ENCODE results near the gene ANKRD27. TPM values are rescaled to one million over a fixed set of nuclear protein-coding genes. Genes with fewer than 3 reads are reported as not detected.
"Not testable (repeated sequence)": the region's sequence is repeated elsewhere in the genome, so short reads cannot be mapped to it uniquely, and the experiment has no call there.

The ANKRD27 gene
- total RNA-seq, 1 donor from 2014 or later, result 24.9 TPM

- no peaks in the 10 kb centered on the region for H4K20me1 ChIP-seq (ENCODE audit: low read depth)
- no peaks in the 10 kb centered on the region for H3F3A ChIP-seq (ENCODE audit: low read depth)
- Mint-ChIP-seq H3K27ac (no peak within 1 kb of the TSS), H3K4me3 (no peak within 1 kb of the TSS), H3K9me3 (peaks cover 2% of the 10 kb centered on the region), H3K36me3 (peaks cover 3% of the 10 kb centered on the region), H3K27me3 (ENCODE audit: insufficient read depth, low read depth) (peaks cover 5% of the 10 kb centered on the region), H3K4me1 (no peaks in the 10 kb centered on the region)
- no peak within 1 kb of the TSS for H3K4me2 ChIP-seq
- H3K36me3 ChIP-seq, result no peaks in the 10 kb centered on the region
- H3K4me1 ChIP-seq, result no peaks in the 10 kb centered on the region
- no peaks in the 10 kb centered on the region for H3K27me3 ChIP-seq
- no peak within 1 kb of the TSS for H3K27ac ChIP-seq
- DNase-seq (ENCODE audit: low spot score), result no peak
- H2AFZ ChIP-seq (replicated peaks), result no peak within 1 kb of the TSS
- H3K9ac ChIP-seq, result no peak within 1 kb of the TSS
- H3K79me2 ChIP-seq (ENCODE audit: low read depth), result no peaks in the 10 kb centered on the region
- H3K4me3 ChIP-seq, result no peak within 1 kb of the TSS
- TF ChIP-seq EZH2phosphoT487 (IDR thresholded peaks at IDR 0.05), result no peak
- TF ChIP-seq CTCF (IDR thresholded peaks at IDR 0.05), result no peak
- TF ChIP-seq EZH2 (IDR thresholded peaks at IDR 0.05), result no peak
- H3K9me3 ChIP-seq (ENCODE audit: low read depth), result no peaks in the 10 kb centered on the region
These were observed 44.7 kb upstream of the ANKRD27 start, which contains the start of gene TDRD12 for GRCh38 chr19:32719611-32720059. Gene TDRD12, plus strand, starts transcription at chr19:32719767. Its CDS starts 306 bp downstream, at chr19:32720073.

GRCh38 chr19:32718286-32718685 is 43.3 kb upstream of the ANKRD27 start:
- DNase-seq (ENCODE audit: low spot score), result no peak
- no peak overlapping the region for H3K4me2 ChIP-seq
- H3K4me3 ChIP-seq, result no peak overlapping the region
- no peaks in the 10 kb centered on the region for H3K4me1 ChIP-seq
- no peaks in the 10 kb centered on the region for H3K9me3 ChIP-seq (ENCODE audit: low read depth)
- no peak overlapping the region for H3K27ac ChIP-seq
- Mint-ChIP-seq H3K4me1 (no peaks in the 10 kb centered on the region), H3K9me3 (peaks cover 2% of the 10 kb centered on the region), H3K36me3 (peaks cover 3% of the 10 kb centered on the region), H3K27me3 (ENCODE audit: insufficient read depth, low read depth) (peaks cover 5% of the 10 kb centered on the region), H3K4me3 (no peak overlapping the region), H3K27ac (no peak overlapping the region)
- H3K36me3 ChIP-seq, result no peaks in the 10 kb centered on the region
- no peak overlapping the region for H3K9ac ChIP-seq
- TF ChIP-seq CTCF (IDR thresholded peaks at IDR 0.05) (no peak), EZH2phosphoT487 (IDR thresholded peaks at IDR 0.05) (no peak), EZH2 (IDR thresholded peaks at IDR 0.05) (no peak)
- H2AFZ ChIP-seq (replicated peaks), result no peak overlapping the region
- no peaks in the 10 kb centered on the region for H3K79me2 ChIP-seq (ENCODE audit: low read depth)
- H3K27me3 ChIP-seq, result no peaks in the 10 kb centered on the region
- no peaks in the 10 kb centered on the region for H3F3A ChIP-seq (ENCODE audit: low read depth)
- H4K20me1 ChIP-seq (ENCODE audit: low read depth), result no peaks in the 10 kb centered on the region

GRCh38 chr19:32717496-32717895 is 42.5 kb upstream of the ANKRD27 start:
- H3K27ac Mint-ChIP-seq, result no peak overlapping the region
- no peak overlapping the region for H3K4me3 Mint-ChIP-seq

GRCh38 chr19:32716203-32716602 is 41.2 kb upstream of the ANKRD27 start:
- H3K4me3 ChIP-seq; H3K4me3 Mint-ChIP-seq; H3K27ac Mint-ChIP-seq; H3K4me1 Mint-ChIP-seq; H3K27me3 ChIP-seq; H3K36me3 Mint-ChIP-seq; H3K27ac ChIP-seq; H3K9me3 Mint-ChIP-seq; H3F3A ChIP-seq (ENCODE audit: low read depth); H3K9ac ChIP-seq; H3K9me3 ChIP-seq (ENCODE audit: low read depth); H3K27me3 Mint-ChIP-seq (ENCODE audit: insufficient read depth, low read depth); H3K36me3 ChIP-seq; DNase-seq (ENCODE audit: low spot score); H3K4me2 ChIP-seq; H2AFZ ChIP-seq (replicated peaks); H3K4me1 ChIP-seq; H4K20me1 ChIP-seq (ENCODE audit: low read depth); H3K79me2 ChIP-seq (ENCODE audit: low read depth): not testable (repeated sequence)

More at GRCh38 chr19:32717496-32717895, 42.5 kb upstream of the ANKRD27 start:
- Histone ChIP-seq H3K9me3 (ENCODE audit: low read depth) (no peaks in the 10 kb centered on the region), H2AFZ (replicated peaks) (no peak overlapping the region), H3K36me3 (no peaks in the 10 kb centered on the region), H3K9ac (no peak overlapping the region), H3F3A (ENCODE audit: low read depth) (no peaks in the 10 kb centered on the region), H3K79me2 (ENCODE audit: low read depth) (no peaks in the 10 kb centered on the region), H3K27ac (no peak overlapping the region), H4K20me1 (ENCODE audit: low read depth) (no peaks in the 10 kb centered on the region), H3K4me2 (no peak overlapping the region), H3K27me3 (no peaks in the 10 kb centered on the region), H3K4me1 (no peaks in the 10 kb centered on the region), H3K4me3 (no peak overlapping the region)
- no peak for TF ChIP-seq EZH2phosphoT487 (IDR thresholded peaks at IDR 0.05)
- no peak for DNase-seq (ENCODE audit: low spot score)
- no peaks in the 10 kb centered on the region for H3K4me1 Mint-ChIP-seq
- peaks cover 3% of the 10 kb centered on the region for H3K36me3 Mint-ChIP-seq
- H3K27me3 Mint-ChIP-seq (ENCODE audit: insufficient read depth, low read depth), result peaks cover 5% of the 10 kb centered on the region
- peaks cover 2% of the 10 kb centered on the region for H3K9me3 Mint-ChIP-seq
